HG02870 (cell line): ENCODE measurements around the gene INTS2.
"Not testable (repeated sequence)": the region's sequence is repeated elsewhere in the genome, so short reads cannot be mapped to it uniquely, and the experiment has no call there.

Experiments
- ATAC-seq: cut with Tn5 transposase; IDR thresholded peaks from one replicate; pipeline ENCODE4 v1.9.1; 2021; ENCODE audit warnings: mild to moderate bottlenecking, moderate library complexity; ENCODE audit not compliant: unreplicated experiment

Gene INTS2

DNA sequence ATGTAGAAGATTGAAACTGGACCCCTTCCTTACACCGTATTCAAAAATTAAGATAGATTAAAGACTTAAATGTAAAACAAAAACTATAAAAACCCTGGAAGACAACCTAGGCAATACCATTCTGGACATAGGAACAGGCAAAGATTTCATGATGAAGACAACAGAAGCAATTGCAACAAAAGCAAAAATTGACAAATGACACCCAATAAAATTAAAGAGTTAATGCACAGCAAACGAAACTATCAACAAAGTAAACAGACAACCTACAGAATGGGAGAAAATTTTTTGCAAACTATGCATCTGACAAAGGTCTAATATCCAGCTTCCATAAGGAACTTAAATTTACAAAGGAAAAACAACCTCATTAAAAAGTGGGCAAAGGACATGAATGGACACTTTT, 101.6 kb downstream of the INTS2 start:
- not testable (repeated sequence) for ATAC-seq

- ATAC-seq = no peak
These were observed 102.2 kb downstream of the INTS2 start for GRCh38 chr17:61825448-61826137.

DNA sequence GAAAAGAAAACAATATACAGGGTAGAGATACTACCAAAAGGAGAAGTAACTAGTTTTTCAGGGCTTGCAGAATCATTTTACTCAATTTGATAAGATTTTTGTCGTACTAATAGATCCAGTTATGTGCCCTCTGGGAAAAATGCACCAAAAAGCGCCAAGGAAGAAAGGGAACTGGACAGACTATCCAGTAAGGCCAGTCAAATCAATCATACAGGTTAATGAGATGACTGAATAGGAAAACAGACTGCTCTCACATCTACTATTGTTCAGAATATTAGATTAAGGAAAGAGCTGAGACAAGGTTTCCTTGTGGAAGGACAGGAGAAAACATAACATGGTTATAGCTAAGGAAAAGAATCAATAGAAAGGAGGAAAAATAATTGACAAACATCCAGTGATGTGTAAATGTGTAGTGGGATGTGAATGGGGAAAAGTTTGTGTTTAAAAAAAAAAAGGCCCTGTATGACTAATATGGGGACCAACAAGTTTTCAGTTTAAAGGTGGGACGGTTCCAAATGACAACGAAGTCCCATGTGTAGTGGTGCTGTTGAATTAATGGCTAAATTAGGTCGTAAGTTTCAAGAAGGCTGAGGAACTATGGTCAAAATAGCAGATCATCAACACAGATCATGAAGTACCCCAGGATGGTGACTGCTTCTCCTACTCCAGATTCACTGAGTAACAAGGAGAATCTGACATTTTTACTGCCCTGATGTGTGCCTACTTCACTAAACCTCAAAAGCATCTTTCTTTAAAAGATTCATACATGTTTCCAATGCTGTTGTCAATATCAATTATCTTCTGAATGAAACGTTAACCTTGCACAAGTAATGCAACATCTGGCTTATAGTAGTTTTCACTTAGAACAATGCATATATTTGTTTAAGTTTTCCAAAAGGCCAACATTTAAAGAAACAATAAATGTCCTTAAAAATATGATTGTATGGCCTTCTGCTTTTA, 105.2 kb downstream of the INTS2 start:
- peak; percentile 54 for ATAC-seq

DNA sequence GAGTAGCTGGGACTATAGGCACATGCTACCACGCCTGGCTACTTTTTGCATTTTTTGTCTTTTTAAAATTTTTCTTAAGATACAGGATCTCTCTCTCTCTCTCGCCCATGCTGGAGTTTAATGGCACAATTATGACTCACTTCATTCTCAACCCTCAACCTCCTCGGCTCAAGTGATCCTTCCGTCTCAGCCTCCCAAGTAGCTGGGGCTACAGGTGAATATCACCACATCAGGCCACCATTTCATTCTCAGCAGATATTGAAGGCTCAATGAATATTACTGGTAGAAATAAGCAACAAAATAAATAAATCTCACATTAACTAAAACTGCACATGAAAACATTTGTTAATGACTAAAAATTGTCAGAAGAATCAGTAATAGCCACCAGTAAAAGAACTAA, 106.1 kb downstream of the INTS2 start:
- no peak for ATAC-seq

GRCh38 chr17:61819265-61819664, 108.5 kb downstream of the INTS2 start:
- ATAC-seq = not testable (repeated sequence)

- ATAC-seq = no peak
These were observed 109.6 kb downstream of the INTS2 start for GRCh38 chr17:61818225-61818624.

- ATAC-seq = no peak
These were observed 110.3 kb downstream of the INTS2 start for GRCh38 chr17:61817452-61817851.

GRCh38 chr17:61816538-61816937, 111.2 kb downstream of the INTS2 start:
- no peak for ATAC-seq

DNA sequence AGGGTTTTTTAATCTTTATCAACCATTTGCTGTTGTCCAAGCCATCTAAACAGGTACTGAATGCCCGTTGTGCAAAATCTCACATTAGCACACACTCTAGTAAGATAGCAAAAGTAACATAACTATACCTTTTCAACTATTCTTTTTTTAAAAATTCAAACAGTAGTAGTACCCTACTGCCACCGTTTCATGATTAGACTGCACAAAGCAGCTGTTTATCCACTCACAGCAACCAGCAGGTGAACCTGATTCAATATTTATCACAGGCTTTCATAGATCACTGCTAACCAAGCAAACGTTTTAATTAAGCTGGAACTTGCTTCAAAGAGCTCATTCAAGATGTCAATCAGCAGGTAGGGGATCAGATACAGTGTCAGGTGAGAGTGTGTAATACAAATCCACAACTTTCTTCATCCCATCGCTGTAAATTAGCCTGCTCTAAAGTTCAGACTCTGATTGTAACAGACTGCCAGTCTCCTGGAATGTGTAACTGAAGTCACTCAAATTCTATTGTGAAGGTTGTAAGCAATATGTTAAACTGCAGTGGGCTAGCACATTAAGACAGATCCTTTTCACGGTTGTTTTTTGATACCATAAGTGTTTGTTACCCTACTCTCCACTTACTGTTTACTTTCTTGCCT, 111.8 kb downstream of the INTS2 start:
- ATAC-seq = no peak
